ENCODE data around the gene RNF115. TPM values are rescaled to one million over a fixed set of nuclear protein-coding genes. Genes with fewer than 3 reads are reported as not detected.

Gene RNF115
- total RNA-seq, 3 donors from 2014 or later (not counting 1 experiment from before 2014, with no cell fraction given) = 26.7 to 31.8 (median 30.8) TPM

DNA sequence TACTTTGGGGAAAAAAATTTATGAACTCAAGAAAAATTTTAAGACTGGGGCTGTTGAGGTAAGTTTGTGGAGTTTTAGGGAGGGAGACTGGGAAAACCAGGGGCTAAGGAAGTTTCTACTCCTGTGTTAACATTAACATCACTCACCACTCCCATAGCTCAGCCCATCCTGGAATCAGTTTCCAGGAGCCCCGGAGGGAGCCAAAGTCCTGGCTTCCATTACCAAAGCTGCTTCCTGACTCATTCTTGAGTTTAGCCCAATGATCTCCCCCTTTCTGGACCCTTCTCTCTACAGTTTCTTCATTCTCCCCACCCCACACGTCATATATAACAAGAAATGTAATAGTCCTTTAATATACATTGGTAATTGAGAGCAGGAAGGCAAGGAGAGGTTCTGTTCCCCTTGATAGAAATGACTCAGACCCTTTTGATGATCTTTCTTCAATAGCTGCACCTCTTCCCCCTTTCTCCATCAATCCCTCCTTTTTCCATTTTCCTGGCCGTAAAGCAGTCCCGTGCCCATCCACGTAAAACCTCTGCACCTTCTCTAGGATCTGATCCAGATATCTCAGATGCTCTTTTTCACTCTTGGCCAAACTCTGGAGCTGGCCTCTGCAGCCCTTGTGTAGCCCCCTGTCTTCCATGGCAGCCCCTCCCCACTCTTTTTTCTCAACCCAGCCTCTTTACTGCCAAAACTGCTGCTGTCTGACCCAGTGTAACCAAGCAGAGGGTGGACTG is 39.6 kb upstream of the RNF115 start:
- 96% methylated on average over 4 of the region's 5 CpGs for WGBS (ENCODE audit: insufficient coverage)
- peaks cover 5% of the 10 kb centered on the region for H3K4me1 ChIP-seq (ENCODE audit: control insufficient read depth, insufficient read depth, low read length)
- Mint-ChIP-seq H3K9me3 (no peaks in the 10 kb centered on the region), H3K27me3 (ENCODE audit: low read depth in 2 of 2) (peaks cover 0 to 11% of the 10 kb centered on the region in 2 donors), H3K4me3 (no peak overlapping the region), H3K27ac (no peak overlapping the region), H3K4me1 (peaks cover under 1 to 14% of the 10 kb centered on the region in 2 donors), H3K36me3 (no peaks in the 10 kb centered on the region)
- H3K36me3 ChIP-seq (ENCODE audit: control insufficient read depth, insufficient read depth, low read length) = no peaks in the 10 kb centered on the region
- intact Hi-C loops (cut with micrococcal nuclease) = no loop called here
- H3K27ac ChIP-seq (ENCODE audit: low read length) = no peak overlapping the region
- no peak overlapping the region for H3K4me3 ChIP-seq (ENCODE audit: low read length)
- H3K9me3 ChIP-seq (ENCODE audit: control insufficient read depth, insufficient read depth, low read length) = no peaks in the 10 kb centered on the region
- no peaks in the 10 kb centered on the region for H3K27me3 ChIP-seq (ENCODE audit: control insufficient read depth, insufficient read depth, low read length)
- ATAC-seq (no peak), DNase-seq (no peak)
- no peak for TF ChIP-seq CTCF (IDR thresholded peaks at IDR 0.05)

DNA sequence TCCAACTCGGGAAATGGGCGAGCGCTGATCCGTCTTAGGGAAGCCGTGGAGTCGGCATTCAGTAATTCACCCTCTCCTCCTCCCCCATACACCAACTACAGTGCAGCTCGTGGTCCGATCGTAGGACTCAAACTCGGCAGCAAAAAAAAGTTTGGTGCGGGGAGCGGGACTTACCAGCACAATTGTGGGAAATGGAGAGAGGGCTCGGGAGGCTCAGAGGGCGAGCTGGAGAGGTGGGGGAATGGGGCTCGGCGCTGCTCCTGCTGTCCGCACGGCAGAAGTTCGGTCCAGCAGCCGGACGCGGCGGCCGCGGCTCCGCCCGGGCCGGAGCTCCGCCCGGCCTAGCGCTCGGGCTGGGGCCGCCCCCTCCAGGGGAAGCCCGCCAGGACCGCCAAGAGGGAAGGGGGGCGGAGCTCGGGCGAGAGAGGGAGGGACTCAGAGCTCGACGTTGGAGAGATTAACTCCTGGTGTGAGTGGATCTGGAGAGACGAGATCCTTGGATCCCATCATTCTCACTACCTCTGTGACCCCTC is 35.7 kb upstream of the RNF115 start:
- H3K36me3 ChIP-seq (ENCODE audit: control insufficient read depth, insufficient read depth, low read length) = peaks cover 17% of the 10 kb centered on the region
- peak overlapping the region; percentile 94 for H3K4me3 ChIP-seq (ENCODE audit: low read length)
- H3K27me3 ChIP-seq (ENCODE audit: control insufficient read depth, insufficient read depth, low read length) = no peaks in the 10 kb centered on the region
- peaks cover 18% of the 10 kb centered on the region for H3K4me1 ChIP-seq (ENCODE audit: control insufficient read depth, insufficient read depth, low read length)
- ATAC-seq (peak; percentile 74 to 87 (median 75)), DNase-seq (peak; percentile 73 to 84)
- H3K9me3 ChIP-seq (ENCODE audit: control insufficient read depth, insufficient read depth, low read length) = no peaks in the 10 kb centered on the region
- Mint-ChIP-seq H3K27ac (peak overlapping the region; percentile 79 to 96), H3K4me3 (peak overlapping the region; percentile 94), H3K9me3 (no peaks in the 10 kb centered on the region), H3K27me3 (ENCODE audit: low read depth in 2 of 2) (no peaks in the 10 kb centered on the region), H3K36me3 (peaks cover 8% of the 10 kb centered on the region), H3K4me1 (peaks cover 11 to 36% of the 10 kb centered on the region in 2 donors)
- WGBS (ENCODE audit: insufficient coverage) = under 1% methylated on average over 39 of the region's 41 CpGs
- intact Hi-C loops (cut with micrococcal nuclease) = loop anchor here (2.0 to 5.0 kb wide), 2 partner anchors 59 to 178 kb away; partner anchors contain the start of gene PEX11B
- peak overlapping the region; percentile 74 for H3K27ac ChIP-seq (ENCODE audit: low read length)
- no peak for TF ChIP-seq CTCF (IDR thresholded peaks at IDR 0.05)

DNA sequence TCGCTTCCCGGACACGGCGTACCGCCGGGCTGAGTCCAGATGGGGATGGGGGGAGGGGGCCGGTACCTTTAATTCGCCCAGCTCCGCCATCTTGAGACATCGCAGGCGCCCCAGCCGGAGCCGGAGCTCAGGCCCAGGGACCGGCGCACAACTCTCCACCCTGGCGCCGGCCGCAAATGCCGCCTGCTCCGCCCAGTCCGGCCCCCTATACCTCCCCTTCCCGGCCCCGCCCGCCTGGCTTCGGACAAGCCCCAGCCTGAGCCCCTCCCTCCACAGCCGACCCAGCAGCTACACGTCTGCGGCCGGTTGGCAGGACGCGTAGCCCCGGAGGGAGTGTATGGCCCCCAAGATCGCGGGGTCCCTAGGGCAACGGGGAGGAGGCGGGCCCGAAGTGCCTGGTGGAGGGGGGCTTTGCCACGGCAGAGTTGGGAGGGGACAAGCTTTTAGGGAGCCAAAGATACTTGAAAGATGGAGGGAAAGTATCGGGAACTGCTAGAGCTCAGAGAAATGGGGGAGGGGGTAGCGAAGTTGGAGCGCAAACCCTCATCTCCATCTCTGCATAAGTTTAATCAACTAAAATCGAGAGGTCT is 35.1 kb upstream of the RNF115 start, which contains the start of gene PIAS3:
Gene PIAS3 (minus strand): TSS at position 181 of the 590 bp plus-strand sequence. CDS start 91 bp downstream, at position 90.
- DNase-seq = peak; percentile 80 to 88
- H3K27ac ChIP-seq (ENCODE audit: low read length) = peak within 1 kb of the TSS; percentile 74
- intact Hi-C loops (cut with micrococcal nuclease) = loop anchor here (2.0 to 5.0 kb wide), 2 partner anchors 60 to 178 kb away; partner anchors contain the start of gene PEX11B
- Mint-ChIP-seq H3K9me3 (no peaks in the 10 kb centered on the region), H3K4me3 (peak within 1 kb of the TSS; percentile 94), H3K4me1 (peaks cover 11 to 36% of the 10 kb centered on the region in 2 donors), H3K27ac (peak within 1 kb of the TSS; percentile 79 to 96), H3K27me3 (ENCODE audit: low read depth in 2 of 2) (no peaks in the 10 kb centered on the region), H3K36me3 (peaks cover 8% of the 10 kb centered on the region)
- peak within 1 kb of the TSS; percentile 94 for H3K4me3 ChIP-seq (ENCODE audit: low read length)
- no peak for TF ChIP-seq CTCF (IDR thresholded peaks at IDR 0.05)
- ATAC-seq = peak; percentile 85 to 93 (median 89)
- peaks cover 20% of the 10 kb centered on the region for H3K36me3 ChIP-seq (ENCODE audit: control insufficient read depth, insufficient read depth, low read length)
- H3K4me1 ChIP-seq (ENCODE audit: control insufficient read depth, insufficient read depth, low read length) = peaks cover 18% of the 10 kb centered on the region
- no peaks in the 10 kb centered on the region for H3K9me3 ChIP-seq (ENCODE audit: control insufficient read depth, insufficient read depth, low read length)
- WGBS (ENCODE audit: insufficient coverage) = 0% methylated on average over 41 of the region's 42 CpGs
- H3K27me3 ChIP-seq (ENCODE audit: control insufficient read depth, insufficient read depth, low read length) = no peaks in the 10 kb centered on the region
